ENCODE results near the gene ZNF511.
A peak's percentile ranks its signal among the peaks of the same experiment; 100 is the strongest.
"Not testable (repeated sequence)": the region's sequence is repeated elsewhere in the genome, so short reads cannot be mapped to it uniquely, and the experiment has no call there.

ZNF511 gene

GRCh38 chr10:133308421-133309099 lies at the start of gene ZNF511, which contains the start of gene TUBGCP2:
ZNF511 (plus strand) TSS chr10:133308914; CDS start chr10:133308944, 30 bp downstream.
TUBGCP2 (minus strand) TSS chr10:133308872; CDS start chr10:133302941, 5,931 bp downstream.
- DNase-seq: peak; percentile 86

- DNase-seq: no peak
Observed at GRCh38 chr10:133259602-133259989, 49.1 kb upstream of the ZNF511 start.

GRCh38 chr10:133260895-133261725 lies 47.6 kb upstream of the ZNF511 start:
- DNase-seq: peak; percentile 81

- DNase-seq: peak; percentile 80
Observed at GRCh38 chr10:133261726-133262325, 46.9 kb upstream of the ZNF511 start.

GRCh38 chr10:133262696-133263095 lies 46.0 kb upstream of the ZNF511 start:
- DNase-seq: no peak

- DNase-seq: no peak
Observed at GRCh38 chr10:133263674-133264073, 45.0 kb upstream of the ZNF511 start.

- no peak for DNase-seq
Observed at GRCh38 chr10:133264461-133264860, 44.3 kb upstream of the ZNF511 start.

GRCh38 chr10:133265052-133265451 lies 43.7 kb upstream of the ZNF511 start:
- not testable (repeated sequence) for DNase-seq

GRCh38 chr10:133266056-133266795 lies 42.5 kb upstream of the ZNF511 start:
- no peak for DNase-seq

GRCh38 chr10:133267293-133267692 lies 41.4 kb upstream of the ZNF511 start:
- no peak for DNase-seq

- no peak for DNase-seq
Observed at GRCh38 chr10:133267829-133268228, 40.9 kb upstream of the ZNF511 start.

- DNase-seq: no peak
Observed at GRCh38 chr10:133268532-133268931, 40.2 kb upstream of the ZNF511 start.

GRCh38 chr10:133269367-133269766 lies 39.3 kb upstream of the ZNF511 start:
- DNase-seq: no peak

GRCh38 chr10:133270204-133270603 lies 38.5 kb upstream of the ZNF511 start:
- DNase-seq: no peak

- no peak for DNase-seq
Observed at GRCh38 chr10:133270773-133271297, 37.9 kb upstream of the ZNF511 start.

GRCh38 chr10:133271521-133272300 lies 37.0 kb upstream of the ZNF511 start:
- DNase-seq: no peak

GRCh38 chr10:133272301-133272963 lies 36.3 kb upstream of the ZNF511 start:
- no peak for DNase-seq

- DNase-seq: no peak
Observed at GRCh38 chr10:133272964-133273420, 35.7 kb upstream of the ZNF511 start.

- DNase-seq: no peak
Observed at GRCh38 chr10:133273534-133274143, 35.1 kb upstream of the ZNF511 start.
